A549 treated with AZD9567 at 1 μM for 4 hours (cell line): ENCODE measurements around the gene TNFRSF14. TPM values are rescaled to one million over a fixed set of nuclear protein-coding genes. Genes with fewer than 3 reads are reported as not detected.

Source experiments
- total RNA-seq: library from RNA; stranded (reverse); fragments of 200-300 nt; extraction: Qiagen RNA extraction; gene quantifications from 5 replicates; pipeline ENCODE4 v1.2.3, GENCODE V29; 2022; ENCODE audit not compliant: insufficient read depth

The TNFRSF14 gene
- 0.08 to 0.22 TPM (median 0.16 TPM) in 4 of 5 replicates, not detected in the other for total RNA-seq

GRCh38 chr1:2556277-2556677 is at the start of gene TNFRSF14:
TNFRSF14 (plus strand) TSS chr1:2556371; CDS start chr1:2556665, 294 bp downstream.

GRCh38 chr1:2525920-2526823 is 30.0 kb upstream of the TNFRSF14 start, which contains the start of gene PANK4:
PANK4 (minus strand) TSS chr1:2526596; CDS start chr1:2526587, 9 bp downstream.

GRCh38 chr1:2529784-2530512 is 26.2 kb upstream of the TNFRSF14 start, which contains the start of gene HES5:
HES5 (minus strand) TSS chr1:2530263; CDS start chr1:2530164, 99 bp downstream.

GRCh38 chr1:2586154-2587070 is 30.2 kb downstream of the TNFRSF14 start, which contains the start of gene PRXL2B:
PRXL2B (plus strand) TSS chr1:2586777; CDS start chr1:2586886, 109 bp downstream.

Other genes starting within 250 kb of the TNFRSF14 start
- gene MORN1, start 164.8 kb upstream of the TNFRSF14 start, total RNA-seq: 3.7 to 6.7 TPM (median 6.4 TPM) in 5 replicates
- gene RER1, start 164.5 kb upstream of the TNFRSF14 start, total RNA-seq: 78.9 to 122 TPM (median 120 TPM) in 5 replicates
- gene PEX10, start 143.8 kb upstream of the TNFRSF14 start, total RNA-seq: 12.3 to 25.0 TPM (median 23.0 TPM) in 5 replicates
- gene PLCH2, start 80.1 kb upstream of the TNFRSF14 start, total RNA-seq: 0.22 to 0.31 TPM (median 0.24 TPM) in 4 of 5 replicates, not detected in the other
- gene PANK4, start 29.8 kb upstream of the TNFRSF14 start, total RNA-seq: 8.1 to 13.2 TPM (median 11.9 TPM) in 5 replicates
- not detected in 5 replicates for gene HES5, start 26.1 kb upstream of the TNFRSF14 start, total RNA-seq
- 20.4 to 26.5 TPM (median 25.0 TPM) in 5 replicates for gene PRXL2B, start 30.4 kb downstream of the TNFRSF14 start, total RNA-seq
- gene MMEL1, start 76.6 kb downstream of the TNFRSF14 start, total RNA-seq: 0.08 to 0.20 TPM in 2 of 5 replicates, not detected in the others
- 0.03 to 0.05 TPM (median 0.04 TPM) in 4 of 5 replicates, not detected in the other for gene TTC34, start 245.3 kb downstream of the TNFRSF14 start, total RNA-seq